Astrocyte (in vitro differentiated cells and primary cell): Measurements from ENCODE around the gene GMPS. TPM values are rescaled to one million over a fixed set of nuclear protein-coding genes. Genes with fewer than 3 reads are reported as not detected.

ENCODE experiments used
- DNase-seq: peaks from one replicate; pipeline ENCODE4 v3.0.0-alpha.2; 2010; ENCODE audit warnings: low read depth
- FAIRE-seq: peaks from 2 replicates; lab custom pipeline; 2011; peaks lifted over from hg19 to GRCh38; lab: Jason Lieb, UNC
- H2AFZ ChIP-seq: 2 replicates; pipeline ENCODE4 v1.6.0; 2012; ENCODE audit warnings: low read depth, low read length, inconsistent platforms
- H3K27ac ChIP-seq: 2 replicates; pipeline ENCODE4 v1.5.1; 2011; ENCODE audit warnings: low read depth, low read length, inconsistent platforms
- H3K27me3 ChIP-seq: 2 replicates; pipeline ENCODE4 v1.6.0; 2011; ENCODE audit warnings: low read length, inconsistent platforms; ENCODE audit not compliant: insufficient read depth
- H3K36me3 ChIP-seq: 2 replicates; pipeline ENCODE4 v1.5.1; 2011; ENCODE audit warnings: low read length, inconsistent platforms; ENCODE audit not compliant: insufficient read depth
- H3K4me1 ChIP-seq: 2 replicates; pipeline ENCODE4 v1.5.1; 2011; ENCODE audit warnings: low read length, inconsistent platforms; ENCODE audit not compliant: insufficient read depth
- H3K4me2 ChIP-seq: 2 replicates; pipeline ENCODE4 v1.6.0; 2012; ENCODE audit warnings: low read length, inconsistent platforms
- H3K4me3 ChIP-seq: 2 replicates; pipeline ENCODE4 v1.5.1; 2011; ENCODE audit warnings: low read depth, mild to moderate bottlenecking, low read length, inconsistent platforms; ENCODE audit not compliant: insufficient read depth
- H3K79me2 ChIP-seq: 2 replicates; pipeline ENCODE4 v1.6.0; 2012; ENCODE audit warnings: mild to moderate bottlenecking, low read length, inconsistent platforms; ENCODE audit not compliant: insufficient read depth
- H3K9ac ChIP-seq: 2 replicates; pipeline ENCODE4 v1.6.0; 2012; ENCODE audit warnings: mild to moderate bottlenecking, low read length, inconsistent platforms
- H3K9me3 ChIP-seq: 2 replicates; pipeline ENCODE4 v1.5.1; 2012; ENCODE audit warnings: low read depth, mild to moderate bottlenecking, low read length, inconsistent platforms; ENCODE audit not compliant: insufficient read depth
- H4K20me1 ChIP-seq: 2 replicates; pipeline ENCODE4 v1.6.0; 2012; ENCODE audit warnings: low read length, inconsistent platforms; ENCODE audit not compliant: insufficient read depth
- H3K27ac Mint-ChIP-seq: one replicate; pipeline ENCODE4 v1.8.0; 2021; ENCODE audit warnings: mild to moderate bottlenecking, mixed read lengths; ENCODE audit not compliant: unreplicated experiment
- H3K27me3 Mint-ChIP-seq: one replicate; pipeline ENCODE4 v1.8.0; 2021; ENCODE audit warnings: low read depth, mixed read lengths; ENCODE audit not compliant: unreplicated experiment
- H3K36me3 Mint-ChIP-seq: one replicate; pipeline ENCODE4 v1.8.0; 2021; ENCODE audit warnings: low read depth, mixed read lengths; ENCODE audit not compliant: unreplicated experiment
- H3K4me1 Mint-ChIP-seq: one replicate; pipeline ENCODE4 v1.8.0; 2021; ENCODE audit warnings: low read depth, mixed read lengths; ENCODE audit not compliant: unreplicated experiment
- H3K4me3 Mint-ChIP-seq: one replicate; pipeline ENCODE4 v1.8.0; 2021; ENCODE audit warnings: mild to moderate bottlenecking, moderate library complexity, mixed read lengths; ENCODE audit not compliant: unreplicated experiment
- H3K9me3 Mint-ChIP-seq: one replicate; pipeline ENCODE4 v1.8.0; 2021; ENCODE audit warnings: mild to moderate bottlenecking, mixed read lengths; ENCODE audit not compliant: unreplicated experiment
- EZH2 ChIP-seq: IDR thresholded peaks from 2 replicates; pipeline ENCODE4 v1.6.1; 2012; ENCODE audit warnings: mild to moderate bottlenecking, low read length, inconsistent platforms; ENCODE audit not compliant: insufficient read depth
- total RNA-seq: library from RNA; stranded (reverse); gene quantifications from 2 replicates; pipeline ENCODE4 v1.2.1, GENCODE V29; 2021

Gene GMPS
- total RNA-seq, 1 donor from 2014 or later = 58.1 TPM

DNA sequence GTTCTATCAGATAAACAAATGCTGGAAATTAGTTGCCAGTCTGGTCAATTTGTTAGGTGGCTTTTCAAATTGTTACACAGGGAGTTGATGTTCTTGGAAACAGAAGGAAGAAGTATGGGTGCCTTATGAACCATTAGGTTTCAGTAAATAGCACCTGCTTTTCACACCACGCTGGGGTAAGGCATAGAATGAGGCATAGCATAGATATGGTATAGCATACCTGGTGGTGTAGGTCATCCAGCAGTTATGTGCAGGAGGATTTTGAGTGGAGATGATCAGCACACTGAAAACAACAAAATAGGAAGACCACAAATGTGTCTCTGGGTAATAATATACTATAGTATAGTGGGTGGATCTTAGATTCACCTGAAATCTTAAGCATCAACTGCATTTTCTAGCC lies 121.4 kb downstream of the GMPS start:
- H3K4me1 Mint-ChIP-seq = peaks cover 13% of the 10 kb centered on the region
- FAIRE-seq (no peak), DNase-seq (no peak)
- H3K9me3 ChIP-seq = no peaks in the 10 kb centered on the region
- no peaks in the 10 kb centered on the region for H3K36me3 ChIP-seq
- H3K27me3 Mint-ChIP-seq = peaks cover 2% of the 10 kb centered on the region
- no peak overlapping the region for H2AFZ ChIP-seq
- no peaks in the 10 kb centered on the region for H3K4me1 ChIP-seq
- no peak overlapping the region for H3K27ac Mint-ChIP-seq
- no peaks in the 10 kb centered on the region for H3K79me2 ChIP-seq
- H3K36me3 Mint-ChIP-seq = no peaks in the 10 kb centered on the region
- no peak overlapping the region for H3K9ac ChIP-seq
- no peaks in the 10 kb centered on the region for H3K27me3 ChIP-seq
- H3K4me3 Mint-ChIP-seq = no peak overlapping the region
- no peak overlapping the region for H3K27ac ChIP-seq
- TF ChIP-seq EZH2 = no peak
- H3K4me3 ChIP-seq = no peak overlapping the region
- H4K20me1 ChIP-seq = no peaks in the 10 kb centered on the region
- no peaks in the 10 kb centered on the region for H3K9me3 Mint-ChIP-seq
- H3K4me2 ChIP-seq = no peak overlapping the region

Other genes starting within 250 kb of the GMPS start
- 0.65 and 1.2 TPM in 2 replicates for gene PLCH1, start 125.6 kb upstream of the GMPS start, total RNA-seq
- gene C3orf33, start 64.4 kb upstream of the GMPS start, total RNA-seq = 2.4 and 3.2 TPM in 2 replicates
- gene SLC33A1, start 16.2 kb upstream of the GMPS start, total RNA-seq = 27.3 and 30.4 TPM in 2 replicates
- gene KCNAB1, start 249.9 kb downstream of the GMPS start, total RNA-seq = 0.30 and 0.72 TPM in 2 replicates